K562 (cell line): Measurements from ENCODE around the gene HMBS. TPM values are rescaled to one million over a fixed set of nuclear protein-coding genes. Genes with fewer than 3 reads are reported as not detected.

Experiments used
- ATF1 ChIP-seq, 2 experiments: fragments of 450-650 bp in 1 of 2; IDR thresholded peaks; 2 replicates each; pipeline ENCODE4 v1.6.1; 2016; ENCODE audit warnings: missing compliant biosample characterization in 1 of 2, missing genetic modification characterization in 1 of 2
- CGGBP1 ChIP-seq: fragments of 250-450 bp; sonication (Bioruptor Pico); IDR thresholded peaks from 2 replicates; pipeline ENCODE4 v1.9.0; 2021; ENCODE audit warnings: mild to moderate bottlenecking
- CHD2 ChIP-seq: IDR thresholded peaks from 2 replicates; pipeline ENCODE4 v1.6.1; 2011; ENCODE audit warnings: low read depth, low read length
- CLOCK ChIP-seq: fragments of 250-450 bp; sonication (Bioruptor Pico); IDR thresholded peaks from 2 replicates; pipeline ENCODE4 v1.4.0; 2020; ENCODE audit warnings: mild to moderate bottlenecking, moderate library complexity, borderline replicate concordance
- CREB1 ChIP-seq, 2 experiments: sonication (generic) in 1 of 2; formaldehyde crosslinking in 1 of 2; IDR thresholded peaks; 2 replicates each; pipeline versions ENCODE4 v1.6.1 to v1.8.0; 2012 to 2022; ENCODE audit warnings: inconsistent platforms in 1 of 2, mild to moderate bottlenecking in 1 of 2, missing genetic modification reagents in 1 of 2, moderate library complexity in 1 of 2
- CXXC5 ChIP-seq: fragments of 250-450 bp; sonication (Bioruptor Pico); IDR thresholded peaks from 2 replicates; pipeline ENCODE4 v1.8.0; 2022; ENCODE audit warnings: inconsistent platforms, mild to moderate bottlenecking, moderate library complexity
- DLX4 ChIP-seq: fragments of 250-450 bp; sonication (Bioruptor Pico); IDR thresholded peaks from 2 replicates; pipeline ENCODE4 v1.6.1; 2021; ENCODE audit warnings: mild to moderate bottlenecking
- FOSL1 ChIP-seq: fragments of 200-800 bp; sonication (Bioruptor generic); conservative IDR thresholded peaks from 2 replicates; pipeline ENCODE4 v1.6.1; 2016; ENCODE audit warnings: missing genetic modification characterization, missing compliant biosample characterization
- GTF3C2 ChIP-seq: IDR thresholded peaks from 3 replicates; pipeline ENCODE4 v1.6.1; 2011; ENCODE audit warnings: borderline replicate concordance, mild to moderate bottlenecking, moderate library complexity; ENCODE audit not compliant: insufficient read length; ENCODE audit errors: extremely low read depth
- HDAC1 ChIP-seq, 2 experiments: fragments of 450-650 bp; IDR thresholded peaks; 2 replicates each; pipeline ENCODE4 v1.6.1; 2016 to 2017; ENCODE audit warnings: inconsistent platforms in 1 of 2, mild to moderate bottlenecking in 1 of 2, moderate library complexity in 1 of 2
- HMG20A ChIP-seq: fragments of 450-650 bp; formaldehyde crosslinking; conservative IDR thresholded peaks from 2 replicates; pipeline ENCODE4 v1.4.0; 2020; ENCODE audit warnings: mild to moderate bottlenecking, mixed read lengths
- HMGN3 ChIP-seq: IDR thresholded peaks from 2 replicates; pipeline ENCODE4 v1.6.1; 2011; ENCODE audit warnings: borderline replicate concordance, low read depth, mild to moderate bottlenecking, mixed read lengths, low read length; ENCODE audit not compliant: insufficient read length; ENCODE audit errors: extremely low read depth
- MCM7 ChIP-seq, 2 experiments: fragments of 450-650 bp; IDR thresholded peaks; 2 replicates each; pipeline ENCODE4 v1.6.1; 2016 to 2018
- SREBF1 ChIP-seq: fragments of 150-350 bp; IDR thresholded peaks from 2 replicates; pipeline ENCODE4 v1.6.1; 2014; ENCODE audit warnings: antibody characterized with exemption, low read depth, low read length, borderline replicate concordance
- SRSF3 ChIP-seq: fragments of 200-400 bp; formaldehyde crosslinking; IDR thresholded peaks from 2 replicates; pipeline ENCODE4 v1.6.1; 2016; ENCODE audit warnings: mild to moderate bottlenecking, low read length, moderate library complexity; ENCODE audit not compliant: insufficient read depth
- TFE3 ChIP-seq: fragments of 450-650 bp; formaldehyde crosslinking; IDR thresholded peaks from 2 replicates; pipeline ENCODE4 v1.4.0; 2020; ENCODE audit warnings: mild to moderate bottlenecking, mixed read lengths
- ZKSCAN3 ChIP-seq: fragments of 250-450 bp; sonication (Bioruptor Pico); IDR thresholded peaks from 2 replicates; pipeline ENCODE4 v1.4.0; 2020
- ZNF146 ChIP-seq: IDR thresholded peaks from one replicate; pipeline ENCODE4 v1.6.1; 2018; ENCODE audit warnings: missing compliant biosample characterization; ENCODE audit not compliant: unreplicated experiment
- ZNF764 ChIP-seq: fragments of 250-450 bp; sonication (Bioruptor Pico); IDR thresholded peaks from 2 replicates; pipeline ENCODE4 v1.4.0; 2020; ENCODE audit warnings: low read depth, mild to moderate bottlenecking, moderate library complexity
- polyA plus RNA-seq, 8 experiments: library from polyadenylated mRNA; depleted of rRNA in 4 of 8; stranded (reverse) in 5 of 8; unstranded in 3 of 8; fragments of >200 nt; fragmentation: Nextera tagmentation in 2 of 8; fragmentation: Illumina TruSeq in 1 of 8; extraction: Ambion mirVana in 2 of 8; extraction: Trizol in 1 of 8; gene quantifications; 2 replicates each; pipeline versions ENCODE4 v1.2.1 to v1.2.3, GENCODE V29; 2011 to 2014; ENCODE audit warnings: inconsistent platforms in 1 of 8, missing spikeins in 1 of 8
- total RNA-seq, 7 experiments: library from RNA; depleted of rRNA in 6 of 7; stranded (reverse); fragments of >200 nt in 6 of 7; fragmentation: Illumina TruSeq in 2 of 7; extraction: Trizol in 2 of 7; gene quantifications; 2 replicates each; pipeline versions ENCODE4 v1.2.1 to v1.2.3, GENCODE V29; 2011 to 2021; ENCODE audit warnings: low replicate concordance in 1 of 7

Gene HMBS
- total and polyA plus RNA-seq, 9 of the 15 experiments (the other 6 are each of a cell fraction or from before 2014, with no cell fraction given), result 56.9 to 385 (median 286) TPM

GRCh38 chr11:119121008-119121810 lies 36.5 kb downstream of the HMBS start, which contains the start of gene HINFP (continued):
- TF ChIP-seq CXXC5, result peak; percentile 95
- TF ChIP-seq ATF1 (CRISPR knock-in tag; IDR thresholded peaks at IDR 0.05), result no peak
- peak; percentile 84 for TF ChIP-seq ATF1 (tag; IDR thresholded peaks at IDR 0.05)
- no peak for TF ChIP-seq SRSF3
- no peak; the same call in 1 of the 2 replicates for TF ChIP-seq SREBF1
- TF ChIP-seq MCM7 (IDR thresholded peaks at IDR 0.05), result no peak
- TF ChIP-seq CLOCK, result no peak
- no peak for TF ChIP-seq GTF3C2
- no peak for TF ChIP-seq FOSL1 (tag)
- TF ChIP-seq TFE3, result peak; percentile 99
- TF ChIP-seq HMG20A (CRISPR knock-in tag), result no peak
- peak in 1 of 2 experiments; percentile 67; a peak in 2 of 4 replicates for TF ChIP-seq HDAC1 (IDR thresholded peaks at IDR 0.05)
- no peak for TF ChIP-seq ZNF146 (CRISPR knock-in tag)
- TF ChIP-seq CGGBP1 (CRISPR knock-in tag), result 0 out of 2 replicates have a peak, but pooled peaks have one; percentile 57
- no peak for TF ChIP-seq ZNF764 (CRISPR knock-in tag)
- TF ChIP-seq ZKSCAN3 (CRISPR knock-in tag), result no peak
- TF ChIP-seq CHD2, result peak; percentile 75
- peak; percentile 36 for TF ChIP-seq HMGN3
- TF ChIP-seq CREB1 (IDR thresholded peaks at IDR 0.05), result peak; percentile 7; the same call in 1 of the 2 replicates
- TF ChIP-seq CREB1 (CRISPR knock-in tag; IDR thresholded peaks at IDR 0.05), result peak; percentile 73
- no peak for TF ChIP-seq DLX4
